SK-N-SH (cell line): ENCODE data around the gene IL32. TPM values are rescaled to one million over a fixed set of nuclear protein-coding genes. Genes with fewer than 3 reads are reported as not detected.

Experiments
- CTCF ChIA-PET: fragments of 300-600, 350-600 bp; formaldehyde crosslinking; extraction: SDS; loops from one replicate; lab custom pipeline; 2021; lab: Yijun Ruan, JAX
- POLR2A ChIA-PET: fragments of 350-600 bp; sonication (Branson Sonifier 250); formaldehyde crosslinking; extraction: SDS; loops from one replicate; lab custom pipeline; 2020; ENCODE audit warnings: antibody characterized with exemption, inconsistent platforms; lab: Yijun Ruan, JAX
- DNase-seq: peaks from one replicate; pipeline ENCODE4 v3.0.0; 2012
- H2AFZ ChIP-seq: fragments of 200-600 bp; sonication (generic); 2 replicates; pipeline ENCODE4 v1.8.1; 2016; ENCODE audit warnings: antibody characterized with exemption, mild to moderate bottlenecking, low read depth
- H3F3A ChIP-seq: fragments of 200-600 bp; sonication (generic); replicated peaks from 2 replicates; pipeline ENCODE3; 2016; ENCODE audit warnings: antibody characterized with exemption, mild to moderate bottlenecking; ENCODE audit not compliant: insufficient read depth
- H3K27ac ChIP-seq, 2 experiments: fragments of 200-500 bp in 1 of 2; fragments of 200-600 bp in 1 of 2; sonication (Bioruptor generic) in 1 of 2; sonication (generic), shearing (Covaris generic) in 1 of 2; 2 replicates each; pipeline versions ENCODE4 v1.5.1 to v1.6.1; 2014 to 2016; ENCODE audit warnings: low read depth in 2 of 2, inconsistent platforms in 1 of 2, low read length in 1 of 2, mild to moderate bottlenecking in 1 of 2, mixed read lengths in 1 of 2
- H3K27me3 ChIP-seq: fragments of 200-600 bp; sonication (generic), shearing (Covaris generic); 2 replicates; pipeline ENCODE4 v1.6.1; 2016; ENCODE audit warnings: mixed run types; ENCODE audit not compliant: insufficient read depth
- H3K36me3 ChIP-seq, 2 experiments: fragments of 200-500 bp in 1 of 2; fragments of 200-600 bp in 1 of 2; sonication (Bioruptor generic) in 1 of 2; sonication (generic) in 1 of 2; replicated peaks in 1 of 2; 2 replicates each; pipeline versions ENCODE3 to v1.5.1; 2014 to 2016; ENCODE audit warnings: low read length in 1 of 2, mild to moderate bottlenecking in 1 of 2; ENCODE audit not compliant: insufficient read depth in 2 of 2, control insufficient read depth in 1 of 2
- H3K4me1 ChIP-seq, 2 experiments: fragments of 200-500 bp in 1 of 2; fragments of 200-600 bp in 1 of 2; sonication (Bioruptor generic) in 1 of 2; sonication (generic), shearing (Covaris generic) in 1 of 2; 2 replicates each; pipeline versions ENCODE4 v1.5.1 to v1.6.1; 2014 to 2016; ENCODE audit warnings: low read depth in 1 of 2, low read length in 1 of 2, mixed run types in 1 of 2; ENCODE audit not compliant: insufficient read depth in 2 of 2, control insufficient read depth in 1 of 2
- H3K4me2 ChIP-seq: fragments of 200-600 bp; sonication (generic), shearing (Covaris generic); 2 replicates; pipeline ENCODE4 v1.6.1; 2017; ENCODE audit warnings: mixed run types
- H3K4me3 ChIP-seq, 2 experiments: fragments of 200-500 bp in 1 of 2; fragments of 200-600 bp in 1 of 2; sonication (Bioruptor generic) in 1 of 2; sonication (generic), shearing (Covaris generic) in 1 of 2; 2 replicates each; pipeline versions ENCODE4 v1.5.1 to v1.8.1; 2014 to 2016; ENCODE audit warnings: low read depth in 2 of 2, inconsistent platforms in 1 of 2, low read length in 1 of 2, mild to moderate bottlenecking in 1 of 2, mixed read lengths in 1 of 2, moderate library complexity in 1 of 2
- H3K79me2 ChIP-seq: fragments of 200-600 bp; sonication (generic); 2 replicates; pipeline ENCODE4 v1.8.1; 2017; ENCODE audit warnings: mild to moderate bottlenecking; ENCODE audit not compliant: insufficient read depth
- H3K9ac ChIP-seq: fragments of 200-600 bp; sonication (generic); 2 replicates; pipeline ENCODE4 v1.6.1; 2017; ENCODE audit warnings: mixed run types
- H3K9me2 ChIP-seq: fragments of 200-600 bp; sonication (generic); 2 replicates; pipeline ENCODE4 v1.6.1; 2017; ENCODE audit warnings: mixed run types
- H3K9me3 ChIP-seq: fragments of 200-600 bp; sonication (generic); 2 replicates; pipeline ENCODE4 v1.6.1; 2017; ENCODE audit warnings: mixed run types, mild to moderate bottlenecking, moderate library complexity
- H4K20me1 ChIP-seq: fragments of 200-600 bp; sonication (generic); 2 replicates; pipeline ENCODE4 v1.6.1; 2017; ENCODE audit warnings: mild to moderate bottlenecking, mixed run types; ENCODE audit not compliant: insufficient read depth
- ELF1 ChIP-seq: IDR thresholded peaks from 2 replicates; pipeline ENCODE4 v1.4.0; 2012
- EZH2phosphoT487 ChIP-seq: fragments of 200-600 bp; sonication (generic); IDR thresholded peaks from 2 replicates; pipeline ENCODE4 v1.6.1; 2017; ENCODE audit warnings: low read depth, mixed run types, mild to moderate bottlenecking, antibody characterized with exemption, moderate library complexity, borderline replicate concordance
- FOSL2 ChIP-seq: IDR thresholded peaks from 2 replicates; pipeline ENCODE4 v1.4.0; 2012; ENCODE audit warnings: low read depth, mild to moderate bottlenecking, moderate library complexity, borderline replicate concordance
- FOXJ3 ChIP-seq: sonication (generic); formaldehyde crosslinking; IDR thresholded peaks from 2 replicates; pipeline ENCODE4 v1.5.1; 2020; ENCODE audit warnings: mild to moderate bottlenecking, missing genetic modification reagents
- JUND ChIP-seq: IDR thresholded peaks from 2 replicates; pipeline ENCODE4 v1.4.0; 2012
- MEF2A ChIP-seq: IDR thresholded peaks from 2 replicates; pipeline ENCODE4 v1.4.0; 2012; ENCODE audit warnings: low read depth, borderline replicate concordance
- MXI1 ChIP-seq: IDR thresholded peaks from 2 replicates; pipeline ENCODE4 v1.6.1; 2012; ENCODE audit warnings: mild to moderate bottlenecking, low read depth, low read length, improper control_type of control experiment
- NFIC ChIP-seq: IDR thresholded peaks from 2 replicates; pipeline ENCODE4 v1.4.0; 2012; ENCODE audit warnings: borderline replicate concordance
- POLR2AphosphoS5 ChIP-seq: IDR thresholded peaks from 2 replicates; pipeline ENCODE4 v1.6.1; 2012; ENCODE audit warnings: low read depth, low read length
- RCOR1 ChIP-seq: fragments of 150-350 bp; IDR thresholded peaks from 2 replicates; pipeline ENCODE4 v1.6.1; 2017; ENCODE audit warnings: antibody characterized with exemption, low read length
- REST ChIP-seq: IDR thresholded peaks from 2 replicates; pipeline ENCODE4 v1.6.1; 2012; ENCODE audit warnings: mild to moderate bottlenecking, low read depth, low read length, moderate library complexity
- RFX5 ChIP-seq: IDR thresholded peaks from 2 replicates; pipeline ENCODE4 v1.6.1; 2012; ENCODE audit warnings: mild to moderate bottlenecking, improper control_type of control experiment, low read length
- SIN3A ChIP-seq: IDR thresholded peaks from 2 replicates; pipeline ENCODE4 v1.6.1; 2012; ENCODE audit warnings: low read depth, mild to moderate bottlenecking, low read length, moderate library complexity, borderline replicate concordance
- SMC3 ChIP-seq: IDR thresholded peaks from 2 replicates; pipeline ENCODE4 v1.6.1; 2012; ENCODE audit warnings: low read depth, low read length, improper control_type of control experiment
- TAF1 ChIP-seq: IDR thresholded peaks from 2 replicates; pipeline ENCODE4 v1.6.1; 2012; ENCODE audit warnings: low read depth, mild to moderate bottlenecking, low read length, moderate library complexity, borderline replicate concordance
- TEAD4 ChIP-seq: IDR thresholded peaks from 2 replicates; pipeline ENCODE4 v1.4.0; 2012; ENCODE audit warnings: mild to moderate bottlenecking, borderline replicate concordance; ENCODE audit not compliant: insufficient read depth
- USF2 ChIP-seq: fragments of 150-350 bp; IDR thresholded peaks from 2 replicates; pipeline ENCODE4 v1.6.1; 2017; ENCODE audit warnings: antibody characterized with exemption, low read length, low read depth, borderline replicate concordance
- YY1 ChIP-seq: IDR thresholded peaks from 2 replicates; pipeline ENCODE4 v1.4.0; 2012; ENCODE audit warnings: low read depth, mild to moderate bottlenecking
- ZBTB33 ChIP-seq: IDR thresholded peaks from 2 replicates; pipeline ENCODE4 v1.4.0; 2012; ENCODE audit warnings: low read depth, borderline replicate concordance
- WGBS: methylation state at CpG from one replicate; pipeline ENCODE4 v1.1.6; 2017; ENCODE audit warnings: low lambda C conversion rate; 5-methylcytosine and 5-hydroxymethylcytosine counted together
- polyA plus RNA-seq, 3 experiments: library from polyadenylated mRNA; depleted of rRNA; stranded (reverse); fragments of >200 nt; gene quantifications; 2 replicates each; pipeline ENCODE4 v1.2.3, GENCODE V29; 2012

IL32 gene
- polyA plus RNA-seq, 1 of the 3 experiments (the other 2 are of a cell fraction) = 26.4 TPM

GRCh38 chr16:3020247-3020603 is 45.2 kb upstream of the IL32 start, which contains the start of gene TNFRSF12A:
Gene TNFRSF12A (plus strand): TSS chr16:3020368. CDS start chr16:3020398, 30 bp downstream.
- H3K9me3 ChIP-seq = no peaks in the 10 kb centered on the region
- H3K4me1 ChIP-seq = peaks cover 8 to 33% of the 10 kb centered on the region in 2 experiments; a peak in 3 of 4 replicates
- H3K9ac ChIP-seq = peak within 1 kb of the TSS; percentile 100
- ChIA-PET POLR2A (interaction anchor here (1.3 to 1.4 kb wide), 2 partner anchors 10 to 16 kb away, joined by 4 to 8 read pairs; no protein-coding TSS in a partner anchor), CTCF (interaction anchor here (0.8 to 8.5 kb wide), 7 partner anchors 8 to 152 kb away, joined by 3 to 111 read pairs (median 4); partner anchors contain the start of gene CLDN9)
- H3K36me3 ChIP-seq = peaks cover 4 to 16% of the 10 kb centered on the region in 2 experiments
- peaks cover 36% of the 10 kb centered on the region for H3F3A ChIP-seq
- DNase-seq = peak; percentile 95
- peak within 1 kb of the TSS; percentile 80 to 88 for H3K4me3 ChIP-seq
- H3K27me3 ChIP-seq = no peaks in the 10 kb centered on the region
- peak within 1 kb of the TSS; percentile 87 to 99 for H3K27ac ChIP-seq
- H3K4me2 ChIP-seq = peak within 1 kb of the TSS; percentile 99
- 0 out of 2 replicates have a peak within 1 kb of the TSS, but pooled peaks have one; percentile 81 for H2AFZ ChIP-seq
- H4K20me1 ChIP-seq = peaks cover 8% of the 10 kb centered on the region
- H3K79me2 ChIP-seq = peaks cover 11% of the 10 kb centered on the region; the same call in 1 of the 2 replicates
- H3K9me2 ChIP-seq = no peaks in the 10 kb centered on the region
- TF ChIP-seq FOXJ3 (no peak), POLR2AphosphoS5 (peak; percentile 87), ELF1 (no peak; the same call in 1 of the 2 replicates), JUND (no peak), SIN3A (peak; percentile 53; the same call in 1 of the 2 replicates), FOSL2 (no peak), MEF2A (no peak), RCOR1 (no peak), RFX5 (no peak), TAF1 (peak; percentile 93), YY1 (no peak), TEAD4 (no peak), SMC3 (no peak), USF2 (no peak), REST (peak; percentile 60; the same call in 1 of the 2 replicates), MXI1 (peak; percentile 65; the same call in 1 of the 2 replicates), EZH2phosphoT487 (no peak), ZBTB33 (no peak), NFIC (no peak)
- no CpG with 5 or more reads among the region's 49 CpGs for WGBS
